ENCODE data around the gene PEX5L.

GRCh38 chr3:180026997-180027396 lies 9.7 kb downstream of the PEX5L start:
- TF ChIP-seq CTCF (IDR thresholded peaks at IDR 0.05 in 2 of 3, conservative IDR thresholded peaks at IDR 0.05 in 1 of 3; ENCODE audit: control insufficient read depth in 2 of 3, extremely low read depth in 1 of 3, insufficient read depth in 1 of 3, low read depth in 3 of 3, low read length in 3 of 3) = no peak
- TF ChIP-seq BHLHE40 (IDR thresholded peaks at IDR 0.05; ENCODE audit: borderline replicate concordance in 1 of 2, low read depth in 2 of 2, low read length in 1 of 2) = no peak
- no peak for TF ChIP-seq MEF2A (IDR thresholded peaks at IDR 0.05; ENCODE audit: insufficient read depth, low read depth, low read length)
- TF ChIP-seq EP300 (IDR thresholded peaks at IDR 0.05; ENCODE audit: borderline replicate concordance in 1 of 2, control insufficient read depth in 1 of 2, low read depth in 2 of 2, low read length in 2 of 2) = no peak
- TF ChIP-seq MAX (IDR thresholded peaks at IDR 0.05; ENCODE audit: low read depth, low read length) = no peak
- TF ChIP-seq POLR2A (IDR thresholded peaks at IDR 0.05; ENCODE audit: low read depth, low read length) = no peak
- TF ChIP-seq POLR2AphosphoS5 (IDR thresholded peaks at IDR 0.05; ENCODE audit: low read length) = no peak
- no peak for TF ChIP-seq RFX5 (IDR thresholded peaks at IDR 0.05; ENCODE audit: low read depth, low read length)
- TF ChIP-seq, protein P1, sequence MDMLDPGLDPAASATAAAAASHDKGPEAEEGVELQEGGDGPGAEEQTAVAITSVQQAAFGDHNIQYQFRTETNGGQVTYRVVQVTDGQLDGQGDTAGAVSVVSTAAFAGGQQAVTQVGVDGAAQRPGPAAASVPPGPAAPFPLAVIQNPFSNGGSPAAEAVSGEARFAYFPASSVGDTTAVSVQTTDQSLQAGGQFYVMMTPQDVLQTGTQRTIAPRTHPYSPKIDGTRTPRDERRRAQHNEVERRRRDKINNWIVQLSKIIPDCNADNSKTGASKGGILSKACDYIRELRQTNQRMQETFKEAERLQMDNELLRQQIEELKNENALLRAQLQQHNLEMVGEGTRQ (IDR thresholded peaks at IDR 0.05; ENCODE audit: borderline replicate concordance, low read depth, low read length) = no peak
